ENCODE measurements around the gene NECAP2. TPM values are rescaled to one million over a fixed set of nuclear protein-coding genes. Genes with fewer than 3 reads are reported as not detected.

The NECAP2 gene
- polyA plus RNA-seq, 1 of the 3 experiments (the other 2 are of a cell fraction), result 100.0 TPM

DNA sequence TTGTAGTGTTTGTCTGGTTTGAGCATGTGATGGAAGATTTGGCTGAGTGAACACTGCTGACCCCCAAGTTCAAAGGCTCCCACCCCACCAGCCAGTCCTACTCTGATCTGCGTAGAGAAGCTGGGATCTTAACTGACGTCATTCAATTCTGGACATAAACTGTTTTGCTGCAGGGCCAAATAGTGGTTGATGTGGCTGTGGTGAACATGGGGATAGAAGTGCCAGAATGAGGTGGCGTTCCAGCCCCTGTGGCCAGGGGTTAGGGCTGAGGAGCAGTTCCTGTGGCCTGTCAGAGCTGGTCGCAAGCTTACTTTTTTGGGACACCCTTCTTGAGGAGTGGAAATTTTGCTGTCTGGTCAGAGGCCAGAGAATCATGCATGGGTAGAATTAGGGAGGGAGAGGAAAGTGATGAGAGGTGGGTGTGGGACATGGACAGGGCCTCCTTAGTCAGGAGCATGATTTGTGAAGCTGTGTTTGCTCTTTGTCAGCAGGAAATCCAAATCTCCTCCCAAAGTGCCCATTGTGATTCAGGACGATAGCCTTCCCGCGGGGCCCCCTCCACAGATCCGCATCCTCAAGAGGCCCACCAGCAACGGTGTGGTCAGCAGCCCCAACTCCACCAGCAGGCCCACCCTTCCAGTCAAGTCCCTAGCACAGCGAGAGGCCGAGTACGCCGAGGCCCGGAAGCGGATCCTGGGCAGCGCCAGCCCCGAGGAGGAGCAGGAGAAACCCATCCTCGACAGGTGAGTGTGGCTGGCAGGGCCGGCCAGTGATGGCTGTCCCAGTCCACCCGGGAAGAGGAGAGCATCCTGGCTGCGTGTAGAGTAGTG is 47.6 kb upstream of the NECAP2 start:
- ChIA-PET CTCF (interaction anchor here (0.6 to 1.7 kb wide), 4 partner anchors 18 to 106 kb away, joined by 3 to 6 read pairs (median 3); no protein-coding TSS in a partner anchor), POLR2A (interaction anchor here (1.2 kb wide), 1 partner anchor 10 kb away, joined by 3 read pairs; no protein-coding TSS in a partner anchor)
- no peak overlapping the region for H3K9ac ChIP-seq
- no peaks in the 10 kb centered on the region for H3K27me3 ChIP-seq (ENCODE audit: insufficient read depth)
- 92% methylated on average over 11 of the region's 21 CpGs for WGBS (ENCODE audit: low lambda C conversion rate)
- no peak for DNase-seq
- H3K27ac ChIP-seq (ENCODE audit: low read depth in 2 of 2, low read length in 1 of 2), result no peak overlapping the region; a peak in 1 of 4 replicates
- H3K9me3 ChIP-seq, result no peaks in the 10 kb centered on the region
- H3K4me1 ChIP-seq (ENCODE audit: control insufficient read depth in 1 of 2, insufficient read depth in 2 of 2, low read depth in 1 of 2, low read length in 1 of 2), result peaks cover 12 to 18% of the 10 kb centered on the region in 2 experiments; a peak in 3 of 4 replicates
- H3K4me2 ChIP-seq, result no peak overlapping the region
- peaks cover 62% of the 10 kb centered on the region for H4K20me1 ChIP-seq (ENCODE audit: insufficient read depth)
- no peaks in the 10 kb centered on the region for H3K9me2 ChIP-seq
- no peak overlapping the region for H3K4me3 ChIP-seq (ENCODE audit: low read depth in 2 of 2, low read length in 1 of 2)
- peaks cover 2% of the 10 kb centered on the region for H3F3A ChIP-seq (replicated peaks; ENCODE audit: insufficient read depth)
- peaks cover 85% of the 10 kb centered on the region for H3K79me2 ChIP-seq (ENCODE audit: insufficient read depth)
- TF ChIP-seq CTCF (IDR thresholded peaks at IDR 0.05) (no peak), JUND (IDR thresholded peaks at IDR 0.05) (no peak), POLR2AphosphoS5 (IDR thresholded peaks at IDR 0.05; ENCODE audit: low read depth, low read length) (no peak), FOXM1 (IDR thresholded peaks at IDR 0.05; ENCODE audit: low read depth) (no peak), TAF1 (IDR thresholded peaks at IDR 0.05; ENCODE audit: borderline replicate concordance, low read depth, low read length) (no peak), YY1 (IDR thresholded peaks at IDR 0.05; ENCODE audit: low read depth) (no peak), NRF1 (IDR thresholded peaks at IDR 0.05; ENCODE audit: low read depth, low read length) (no peak), SMC3 (IDR thresholded peaks at IDR 0.05; ENCODE audit: low read depth, low read length) (no peak), ELF1 (IDR thresholded peaks at IDR 0.05) (no peak), NFIC (IDR thresholded peaks at IDR 0.05; ENCODE audit: borderline replicate concordance) (no peak), MEF2A (IDR thresholded peaks at IDR 0.05; ENCODE audit: borderline replicate concordance, low read depth) (no peak), RFX5 (IDR thresholded peaks at IDR 0.05; ENCODE audit: low read length) (no peak), GABPA (IDR thresholded peaks at IDR 0.05; ENCODE audit: low read depth) (no peak), FOSL2 (IDR thresholded peaks at IDR 0.05; ENCODE audit: borderline replicate concordance, low read depth) (no peak), USF1 (IDR thresholded peaks at IDR 0.05; ENCODE audit: borderline replicate concordance, low read depth) (no peak), TCF12 (IDR thresholded peaks at IDR 0.05) (no peak)
- TF ChIP-seq, protein P1, sequence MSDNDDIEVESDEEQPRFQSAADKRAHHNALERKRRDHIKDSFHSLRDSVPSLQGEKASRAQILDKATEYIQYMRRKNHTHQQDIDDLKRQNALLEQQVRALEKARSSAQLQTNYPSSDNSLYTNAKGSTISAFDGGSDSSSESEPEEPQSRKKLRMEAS (IDR thresholded peaks at IDR 0.05; ENCODE audit: low read depth), result no peak
- TF ChIP-seq, protein P2, sequence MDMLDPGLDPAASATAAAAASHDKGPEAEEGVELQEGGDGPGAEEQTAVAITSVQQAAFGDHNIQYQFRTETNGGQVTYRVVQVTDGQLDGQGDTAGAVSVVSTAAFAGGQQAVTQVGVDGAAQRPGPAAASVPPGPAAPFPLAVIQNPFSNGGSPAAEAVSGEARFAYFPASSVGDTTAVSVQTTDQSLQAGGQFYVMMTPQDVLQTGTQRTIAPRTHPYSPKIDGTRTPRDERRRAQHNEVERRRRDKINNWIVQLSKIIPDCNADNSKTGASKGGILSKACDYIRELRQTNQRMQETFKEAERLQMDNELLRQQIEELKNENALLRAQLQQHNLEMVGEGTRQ (IDR thresholded peaks at IDR 0.05; ENCODE audit: borderline replicate concordance, low read depth, low read length), result no peak
- peaks cover 12 to 39% of the 10 kb centered on the region in 2 experiments for H3K36me3 ChIP-seq (replicated peaks in 1 of 2; ENCODE audit: control insufficient read depth in 1 of 2, insufficient read depth in 2 of 2, low read length in 1 of 2)
- H2AFZ ChIP-seq (ENCODE audit: low read depth), result no peak overlapping the region

All from SK-N-SH (cell line).